Right lobe of liver (tissue), 4 donors: ENCODE results near the gene ARHGAP15.

Experiments
- POLR2A ChIP-seq: fragments of 450-650 bp; IDR thresholded peaks from one replicate; pipeline ENCODE4 v1.6.1; 2017; ENCODE audit warnings: antibody characterized with exemption, mild to moderate bottlenecking
- TF ChIP-seq, protein P1 (sequence below), 4 donors: fragments of 200-600 bp in 3 of 4; fragments of 450-650 bp in 1 of 4; IDR thresholded peaks; one replicate each; pipeline versions ENCODE4 v1.5.1 to v1.8.0; 2016 to 2022; ENCODE audit warnings: antibody characterized with exemption in 4 of 4, mild to moderate bottlenecking in 2 of 4
- donor health status: DM: no; HTN: no; CAD: no.
- donor health status: DM: no; HTN: no; CAD: no.
- donor health status: DM: no; HTN: yes; CAD: no.

DNA sequence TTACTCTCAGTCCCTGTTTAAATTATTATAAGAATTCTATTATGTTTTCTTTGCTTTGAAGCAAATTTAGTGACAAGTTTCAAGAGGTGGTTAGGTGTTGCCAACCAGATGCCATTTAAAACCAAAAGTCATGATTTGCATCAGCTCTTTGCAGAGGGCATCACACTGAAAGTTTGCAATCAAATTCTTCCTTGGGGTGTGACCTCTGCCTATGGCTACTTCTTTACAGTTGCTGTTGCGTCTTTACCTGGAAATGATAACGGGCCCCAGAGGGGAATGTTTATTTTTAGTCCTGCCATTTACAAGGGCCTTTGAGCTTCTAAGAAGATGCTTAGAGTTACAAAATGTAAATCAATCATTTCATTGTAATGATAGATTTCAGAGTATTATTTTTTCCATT is 561.0 kb downstream of the ARHGAP15 start:
- no peak for TF ChIP-seq POLR2A
- TF ChIP-seq, protein P1, sequence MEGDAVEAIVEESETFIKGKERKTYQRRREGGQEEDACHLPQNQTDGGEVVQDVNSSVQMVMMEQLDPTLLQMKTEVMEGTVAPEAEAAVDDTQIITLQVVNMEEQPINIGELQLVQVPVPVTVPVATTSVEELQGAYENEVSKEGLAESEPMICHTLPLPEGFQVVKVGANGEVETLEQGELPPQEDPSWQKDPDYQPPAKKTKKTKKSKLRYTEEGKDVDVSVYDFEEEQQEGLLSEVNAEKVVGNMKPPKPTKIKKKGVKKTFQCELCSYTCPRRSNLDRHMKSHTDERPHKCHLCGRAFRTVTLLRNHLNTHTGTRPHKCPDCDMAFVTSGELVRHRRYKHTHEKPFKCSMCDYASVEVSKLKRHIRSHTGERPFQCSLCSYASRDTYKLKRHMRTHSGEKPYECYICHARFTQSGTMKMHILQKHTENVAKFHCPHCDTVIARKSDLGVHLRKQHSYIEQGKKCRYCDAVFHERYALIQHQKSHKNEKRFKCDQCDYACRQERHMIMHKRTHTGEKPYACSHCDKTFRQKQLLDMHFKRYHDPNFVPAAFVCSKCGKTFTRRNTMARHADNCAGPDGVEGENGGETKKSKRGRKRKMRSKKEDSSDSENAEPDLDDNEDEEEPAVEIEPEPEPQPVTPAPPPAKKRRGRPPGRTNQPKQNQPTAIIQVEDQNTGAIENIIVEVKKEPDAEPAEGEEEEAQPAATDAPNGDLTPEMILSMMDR (IDR thresholded peaks at IDR 0.05), result no peak
